Adrenal gland (tissue), 12 donors: Measurements from ENCODE around the gene PACRG. TPM values are rescaled to one million over a fixed set of nuclear protein-coding genes. Genes with fewer than 3 reads are reported as not detected.

Source experiments
- DNase-seq, 7 donors: peaks; one replicate each; pipeline ENCODE4 v3.0.0-alpha.2; 2019 to 2020
- H3K27ac ChIP-seq, 5 donors: fragments of 200-600 bp; sonication (generic) in 4 of 5; 1 replicate in 3 of 5; 2 replicates in 2 of 5; pipeline versions ENCODE4 v1.5.1 to v1.8.0; 2016 to 2020; ENCODE audit warnings: mild to moderate bottlenecking in 1 of 5
- H3K27me3 ChIP-seq: fragments of 200-600 bp; 2 replicates; pipeline ENCODE4 v1.8.0; 2021
- H3K36me3 ChIP-seq, 2 donors: fragments of 200-600 bp; replicated peaks in 1 of 2; 1 replicate in 1 of 2; 2 replicates in 1 of 2; pipeline versions ENCODE4 v1.5.1 to v1.8.0; 2018 to 2022
- H3K4me1 ChIP-seq, 2 donors: fragments of 200-600 bp; replicated peaks in 1 of 2; 1 replicate in 1 of 2; 2 replicates in 1 of 2; pipeline versions ENCODE4 v1.5.1 to v1.8.0; 2018 to 2021
- H3K4me3 ChIP-seq, 4 donors: fragments of 200-600 bp; sonication (generic) in 3 of 4; one replicate each; pipeline ENCODE4 v1.5.1; 2016 to 2018
- H3K9me3 ChIP-seq, 3 donors: fragments of 200-600 bp; sonication (generic) in 1 of 3; replicated peaks in 1 of 3; 1 replicate in 2 of 3; 2 replicates in 1 of 3; pipeline versions ENCODE4 v1.5.1 to v1.8.0; 2016 to 2021
- CTCF ChIP-seq, 6 experiments: fragments of 450-650 bp in 4 of 6; fragments of 200-600 bp in 2 of 6; sonication (generic) in 1 of 6; IDR thresholded peaks; 1 replicate in 5 of 6; 2 replicates in 1 of 6; pipeline versions ENCODE4 v1.5.1 to v1.8.0; 2016 to 2021; ENCODE audit warnings: antibody characterized with exemption in 6 of 6, mild to moderate bottlenecking in 2 of 6, moderate library complexity in 1 of 6
- POLR2A ChIP-seq, 2 donors: fragments of 450-650 bp; IDR thresholded peaks; one replicate each; pipeline ENCODE4 v1.6.1; 2017; ENCODE audit warnings: antibody characterized with exemption in 2 of 2, mild to moderate bottlenecking in 2 of 2, moderate library complexity in 1 of 2
- WGBS, 4 donors: extraction: QIAGEN DNeasy Blood & Tissue Kit in 2 of 4; methylation state at CpG; one replicate each; pipeline versions ENCODE4 v1.1.5 to v1.1.7; 2013 to 2017; 5-methylcytosine and 5-hydroxymethylcytosine counted together
- intact Hi-C, 2 donors: fragments of 100-400 bp; cut with DNase I; formaldehyde crosslinking; loops; one replicate each; pipeline versions ENCODE4 v1.14.1 to v1.15.0; 2022 to 2023
- polyA plus RNA-seq, 3 donors: library from polyadenylated mRNA; stranded (reverse); fragments of 200-250 nt in 2 of 3; fragments of 350-450 nt in 1 of 3; fragmentation: Illumina TruSeq in 1 of 3; extraction: RNeasy Lipid Tissue Mini Kit (QIAGEN cat#74804) in 1 of 3; gene quantifications; one replicate each; pipeline ENCODE4 v1.2.3, GENCODE V29; 2013 to 2014
- total RNA-seq, 9 donors: library from RNA; depleted of rRNA in 4 of 9; stranded (reverse); fragments of >200 nt in 4 of 9; fragments of 120-200 nt in 1 of 9; fragmentation: NEBNext Ultra II Directional in 1 of 9; extraction: Animal tissue kit (Norgen Biotek cat#: 25700) in 1 of 9; gene quantifications; one replicate each; pipeline versions ENCODE4 v1.1.0 to v1.2.4, GENCODE V29; 2013 to 2023
- donor health status: healthy with polysubstance abuse.
- donor health status: Bipolar disorder and iron deficiency.
- donor health status: DM: yes; HTN: yes; CAD: no.
- donor health status: DM: no; HTN: no; CAD: no.
- donor health status: DM: no; HTN: no; CAD: no.
- donor health status: DM: yes; HTN: yes; CAD: no.

PACRG gene
- total and polyA plus RNA-seq, 12 donors: 0.18 to 6.1 (median 1.4) TPM

DNA sequence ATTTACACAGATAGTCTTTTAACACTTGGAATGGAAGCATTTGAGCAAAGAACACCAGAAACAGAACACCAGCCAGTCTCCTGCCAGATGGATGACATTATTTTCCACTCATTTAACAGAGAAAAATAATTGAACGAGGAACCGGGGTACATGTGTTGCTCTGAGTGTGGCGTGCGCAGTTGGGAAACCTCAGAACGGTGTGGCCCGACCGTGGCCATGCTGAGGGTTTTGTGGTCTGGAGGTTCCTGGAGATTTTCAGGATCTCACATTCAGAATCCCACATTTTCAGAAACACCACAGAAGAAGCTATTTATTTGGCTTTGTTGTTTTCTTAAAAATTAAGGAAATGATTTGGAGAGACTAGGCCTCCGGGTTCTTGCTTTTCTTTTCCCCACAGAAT lies 559.9 kb downstream of the PACRG start:
- H3K36me3 ChIP-seq: no peaks in the 10 kb centered on the region
- intact Hi-C loops: no loop called here
- H3K4me3 ChIP-seq: no peak overlapping the region
- no peak overlapping the region for H3K27ac ChIP-seq
- H3K27me3 ChIP-seq: no peaks in the 10 kb centered on the region
- 91 to 96% (median 94%) methylated on average over 8 of the region's 8 CpGs for WGBS, 4 donors
- TF ChIP-seq POLR2A (IDR thresholded peaks at IDR 0.05) (no peak), CTCF (IDR thresholded peaks at IDR 0.05) (no peak)
- DNase-seq: no peak
- no peaks in the 10 kb centered on the region for H3K4me1 ChIP-seq
- no peaks in the 10 kb centered on the region for H3K9me3 ChIP-seq

- Histone ChIP-seq H3K4me1 (no peaks in the 10 kb centered on the region), H3K27ac (no peak overlapping the region), H3K4me3 (no peak overlapping the region), H3K9me3 (no peaks in the 10 kb centered on the region), H3K27me3 (no peaks in the 10 kb centered on the region), H3K36me3 (no peaks in the 10 kb centered on the region)
- TF ChIP-seq POLR2A (IDR thresholded peaks at IDR 0.05): no peak
- no peak for TF ChIP-seq CTCF (IDR thresholded peaks at IDR 0.05)
- no peak for DNase-seq
- WGBS, 4 donors: 93 to 97% (median 95%) methylated on average over 8 of the region's 8 CpGs
- intact Hi-C loops: no loop called here
These were observed 560.3 kb downstream of the PACRG start for GRCh38 chr6:163288066-163288465.

GRCh38 chr6:163288915-163289314 lies 561.1 kb downstream of the PACRG start:
- no peaks in the 10 kb centered on the region for H3K27me3 ChIP-seq
- TF ChIP-seq POLR2A (IDR thresholded peaks at IDR 0.05): no peak
- TF ChIP-seq CTCF (IDR thresholded peaks at IDR 0.05): no peak
- no peaks in the 10 kb centered on the region for H3K36me3 ChIP-seq
- H3K4me1 ChIP-seq: no peaks in the 10 kb centered on the region
- no peak for DNase-seq
- H3K9me3 ChIP-seq: no peaks in the 10 kb centered on the region
- WGBS, 4 donors: 79 to 82% (median 81%) methylated on average over 9 to 11 of the region's 11 CpGs
- H3K4me3 ChIP-seq: no peak overlapping the region
- no peak overlapping the region for H3K27ac ChIP-seq
- intact Hi-C loops: no loop called here

DNA sequence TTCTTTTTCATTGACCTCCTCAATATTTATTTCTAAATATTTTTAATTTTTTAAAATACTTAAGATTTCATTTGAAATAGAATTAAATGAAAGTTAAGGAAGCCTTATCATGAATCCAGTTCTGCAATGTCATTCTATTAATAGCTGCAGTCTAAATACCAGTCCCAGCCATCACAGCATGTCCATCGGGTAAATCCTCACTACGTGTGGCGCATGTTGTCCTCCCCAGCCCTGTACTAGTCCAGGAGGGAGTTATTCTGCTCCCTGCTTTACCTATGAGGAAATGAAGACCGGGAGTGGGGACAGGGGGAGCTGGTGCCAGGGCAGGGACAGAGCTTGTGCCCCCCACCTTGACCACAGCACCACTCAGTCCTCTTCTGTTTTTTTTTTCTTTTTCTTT lies 561.7 kb downstream of the PACRG start:
- WGBS, 4 donors: 84 to 89% (median 87%) methylated on average over 4 of the region's 4 CpGs
- H3K27me3 ChIP-seq: no peaks in the 10 kb centered on the region
- H3K36me3 ChIP-seq: no peaks in the 10 kb centered on the region
- H3K9me3 ChIP-seq: no peaks in the 10 kb centered on the region
- intact Hi-C loops: no loop called here
- DNase-seq: no peak
- no peak overlapping the region for H3K27ac ChIP-seq
- H3K4me3 ChIP-seq: no peak overlapping the region
- no peaks in the 10 kb centered on the region for H3K4me1 ChIP-seq
- TF ChIP-seq POLR2A (IDR thresholded peaks at IDR 0.05) (no peak), CTCF (IDR thresholded peaks at IDR 0.05) (no peak)
